ENCODE results near the gene EFCAB5. TPM values are rescaled to one million over a fixed set of nuclear protein-coding genes. Genes with fewer than 3 reads are reported as not detected.

The EFCAB5 gene
- total and polyA plus RNA-seq, 10 of the 15 experiments (the other 5 are each of a cell fraction or from before 2014, with no cell fraction given), result 0.39 to 2.6 (median 1.0) TPM

DNA sequence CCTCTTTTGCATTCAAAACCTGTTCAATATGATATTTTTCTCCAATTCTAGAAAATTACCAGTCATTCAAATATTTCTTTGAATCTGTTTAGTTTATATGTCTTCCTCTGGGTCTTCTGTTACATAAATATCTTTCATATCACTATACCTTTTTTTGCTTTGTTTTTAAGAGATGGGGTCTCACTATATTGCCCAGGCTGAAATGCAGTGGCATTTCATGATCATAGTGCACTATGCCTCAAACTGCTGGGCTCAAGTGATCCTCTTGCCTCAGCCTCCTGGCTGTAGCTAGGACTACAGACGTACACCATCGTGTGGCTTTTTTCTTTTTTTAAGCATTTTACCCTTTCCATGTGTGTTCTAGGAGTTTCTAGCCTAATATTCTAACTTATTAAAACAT, 214.0 kb downstream of the EFCAB5 start:
- in situ Hi-C loops (cut with MboI), result no loop called here

More for the DNA sequence above, 214.0 kb downstream of the EFCAB5 start:
- ATAC-seq (no peak), DNase-seq (ENCODE audit: low read depth, low spot score) (no peak), FAIRE-seq (no peak)
- Histone ChIP-seq H3K4me3 (no peak overlapping the region), H3K27ac (ENCODE audit: control insufficient read depth, insufficient read depth) (no peak overlapping the region), H2AFZ (ENCODE audit: control insufficient read depth, low read depth, low read length) (no peak overlapping the region), H3K9ac (ENCODE audit: control insufficient read depth, insufficient read depth, low read length) (no peak overlapping the region), H3K4me2 (ENCODE audit: control insufficient read depth, insufficient read depth) (no peak overlapping the region), H3K9me3 (replicated peaks; ENCODE audit: control insufficient read depth, insufficient read depth, low read length) (peaks cover 10% of the 10 kb centered on the region), H3K4me1 (ENCODE audit: control insufficient read depth, insufficient read depth, low read length) (no peaks in the 10 kb centered on the region; the same call in none of the 2 replicates), H3K36me3 (ENCODE audit: control insufficient read depth in 2 of 2, insufficient read depth in 2 of 2, low read length in 1 of 2) (peaks cover 0 to 3% of the 10 kb centered on the region in 2 experiments; a peak in 2 of 4 replicates), H3K27me3 (replicated peaks in 1 of 2; ENCODE audit: control insufficient read depth in 2 of 2, insufficient read depth in 2 of 2, low read length in 1 of 2) (no peaks in the 10 kb centered on the region), H4K20me1 (ENCODE audit: control insufficient read depth, insufficient read depth) (no peaks in the 10 kb centered on the region), H3K79me2 (ENCODE audit: control insufficient read depth, insufficient read depth, low read length) (peaks cover 26% of the 10 kb centered on the region)
- BruUV-seq (replicated peaks), result no TSS peak
- 100% methylated on average over 2 of the region's 2 CpGs for WGBS (ENCODE audit: insufficient coverage, insufficient replicate concordance, low lambda C conversion rate, missing lambda C conversion rate)
- intact Hi-C loops (cut with micrococcal nuclease; ENCODE audit: unreplicated experiment), result no loop called here
- ChIA-PET SMC1A (ENCODE audit: uncharacterized antibody, unreplicated experiment) (interaction anchor here (1.2 kb wide), 1 partner anchor 43 kb away, joined by 3 read pairs; no protein-coding TSS in a partner anchor), RAD21 (ENCODE audit: unreplicated experiment) (no interaction called here), CTCF (interaction anchor here (2.5 kb wide), 1 partner anchor 11 kb away, joined by 7 read pairs; no protein-coding TSS in a partner anchor), POLR2A (no interaction called here)
- TF ChIP-seq NFIC (IDR thresholded peaks at IDR 0.05; ENCODE audit: low read depth, low read length) (no peak), CBFB (IDR thresholded peaks at IDR 0.05; ENCODE audit: low read depth) (no peak), CEBPB (IDR thresholded peaks at IDR 0.05; ENCODE audit: borderline replicate concordance in 1 of 2, low read depth in 2 of 2, low read length in 2 of 2) (no peak), SP1 (IDR thresholded peaks at IDR 0.05; ENCODE audit: low read depth, low read length) (no peak), CHD1 (IDR thresholded peaks at IDR 0.05; ENCODE audit: low read depth, low read length) (no peak), CEBPZ (IDR thresholded peaks at IDR 0.05; ENCODE audit: low read depth, low read length) (no peak), STAT3 (IDR thresholded peaks at IDR 0.05; ENCODE audit: low read depth, low read length) (no peak), ATF7 (IDR thresholded peaks at IDR 0.05; ENCODE audit: low read depth) (no peak), TCF3 (IDR thresholded peaks at IDR 0.05; ENCODE audit: borderline replicate concordance, insufficient read depth, low read depth, low read length) (no peak), WRNIP1 (IDR thresholded peaks at IDR 0.05; ENCODE audit: borderline replicate concordance, low read depth, low read length) (no peak), ZNF622 (IDR thresholded peaks at IDR 0.05) (no peak), RAD21 (IDR thresholded peaks at IDR 0.05; ENCODE audit: insufficient read depth, low read depth, low read length) (no peak), RBBP5 (conservative IDR thresholded peaks at IDR 0.05) (no peak), DPF2 (IDR thresholded peaks at IDR 0.05) (no peak)

MicroRNAs encoded within 50 kb of the gene (microRNA counts, 767-probe panel; counts per million panel counts)
- 55.3 counts per million for microRNA hsa-miR-3184-5p
- 2,821 counts per million, percentile 86 among the panel's probes with 10 or more counts for microRNA hsa-miR-423-3p
- microRNA hsa-miR-423-5p, result 2,784 counts per million, percentile 86 among the panel's probes with 10 or more counts

Small RNA genes lying within 50 kb of the gene (microRNA-seq; reads per million reads assigned to microRNA genes)
- gene MIR423, result not detected

Small RNA genes lying within 50 kb of the gene (small RNA-seq; reads per million reads assigned to genes)
- gene AC104984.5, result not detected
- gene RNY4P13, result not detected

Other genes starting within 250 kb of the EFCAB5 start
- 29.6 and 31.2 TPM in 2 replicates for gene SSH2, start 11.4 kb upstream of the EFCAB5 start, total RNA-seq (2014; rRNA removed)
- gene SSH2, start 11.4 kb upstream of the EFCAB5 start, total RNA-seq (2014; rRNA removed; fragmentation: Illumina TruSeq; extraction: Trizol), result 33.5 and 36.9 TPM in 2 replicates
- gene SSH2, start 11.4 kb upstream of the EFCAB5 start, total RNA-seq (2021), result 45.1 and 49.8 TPM in 2 replicates
- 65.9 and 72.0 TPM in 2 replicates for gene SSH2, start 11.4 kb upstream of the EFCAB5 start, polyA plus RNA-seq (2011; rRNA removed)
- 34.5 and 38.1 TPM in 2 replicates for gene SSH2, start 11.4 kb upstream of the EFCAB5 start, polyA plus RNA-seq (2014; fragmentation: Illumina TruSeq; extraction: Trizol)
- 10 to 100 TPM in 1 of 2 experiments, 1 to 10 TPM in 1; 9.3 to 15.3 TPM for gene SSH2, start 11.4 kb upstream of the EFCAB5 start, polyA plus RNA-seq (2014; fragmentation: Nextera tagmentation; extraction: Ambion mirVana)
- 31.4 and 32.4 TPM in 2 replicates for gene SSH2, start 11.4 kb upstream of the EFCAB5 start, polyA plus RNA-seq (2014; rRNA removed)
- gene SSH2, start 11.4 kb upstream of the EFCAB5 start, polyA plus RNA-seq (2016; fragmentation: Nextera tagmentation; extraction: Ambion mirVana), result 10 to 100 TPM; 37.0 to 40.9 TPM
- gene NSRP1, start 175.2 kb downstream of the EFCAB5 start, total RNA-seq (2014; rRNA removed), result 12.5 and 15.6 TPM in 2 replicates
- gene NSRP1, start 175.2 kb downstream of the EFCAB5 start, total RNA-seq (2014; rRNA removed; fragmentation: Illumina TruSeq; extraction: Trizol), result 29.0 and 30.5 TPM in 2 replicates
- gene NSRP1, start 175.2 kb downstream of the EFCAB5 start, total RNA-seq (2021), result 16.2 and 20.3 TPM in 2 replicates
- 18.0 and 22.5 TPM in 2 replicates for gene NSRP1, start 175.2 kb downstream of the EFCAB5 start, polyA plus RNA-seq (2011; rRNA removed)
- gene NSRP1, start 175.2 kb downstream of the EFCAB5 start, polyA plus RNA-seq (2014; fragmentation: Illumina TruSeq; extraction: Trizol), result 48.9 and 85.2 TPM in 2 replicates
- gene NSRP1, start 175.2 kb downstream of the EFCAB5 start, polyA plus RNA-seq (2014; fragmentation: Nextera tagmentation; extraction: Ambion mirVana), result 10 to 100 TPM; 57.2 to 69.7 TPM
- 18.4 and 20.1 TPM in 2 replicates for gene NSRP1, start 175.2 kb downstream of the EFCAB5 start, polyA plus RNA-seq (2014; rRNA removed)
- 10 to 100 TPM; 46.6 to 47.2 TPM for gene NSRP1, start 175.2 kb downstream of the EFCAB5 start, polyA plus RNA-seq (2016; fragmentation: Nextera tagmentation; extraction: Ambion mirVana)

Measured in GM12878 (cell line).